Activated naive CD8-positive, alpha-beta T cell (primary cell): ENCODE measurements around the gene MAP6D1.

Experiments used
- H3K27ac Mint-ChIP-seq: one replicate; pipeline ENCODE4 v1.8.0; 2021; ENCODE audit warnings: mixed read lengths
- H3K27me3 Mint-ChIP-seq: one replicate; pipeline ENCODE4 v1.8.0; 2021; ENCODE audit warnings: mixed read lengths
- H3K36me3 Mint-ChIP-seq: one replicate; pipeline ENCODE4 v1.8.0; 2021; ENCODE audit warnings: mixed read lengths
- H3K4me1 Mint-ChIP-seq: one replicate; pipeline ENCODE4 v1.8.0; 2021; ENCODE audit warnings: low read depth, mixed read lengths
- H3K4me3 Mint-ChIP-seq: one replicate; pipeline ENCODE4 v1.8.0; 2021; ENCODE audit warnings: mild to moderate bottlenecking, mixed read lengths
- H3K9me3 Mint-ChIP-seq: one replicate; pipeline ENCODE4 v1.8.0; 2021; ENCODE audit warnings: low read depth, mixed read lengths

Gene MAP6D1

DNA sequence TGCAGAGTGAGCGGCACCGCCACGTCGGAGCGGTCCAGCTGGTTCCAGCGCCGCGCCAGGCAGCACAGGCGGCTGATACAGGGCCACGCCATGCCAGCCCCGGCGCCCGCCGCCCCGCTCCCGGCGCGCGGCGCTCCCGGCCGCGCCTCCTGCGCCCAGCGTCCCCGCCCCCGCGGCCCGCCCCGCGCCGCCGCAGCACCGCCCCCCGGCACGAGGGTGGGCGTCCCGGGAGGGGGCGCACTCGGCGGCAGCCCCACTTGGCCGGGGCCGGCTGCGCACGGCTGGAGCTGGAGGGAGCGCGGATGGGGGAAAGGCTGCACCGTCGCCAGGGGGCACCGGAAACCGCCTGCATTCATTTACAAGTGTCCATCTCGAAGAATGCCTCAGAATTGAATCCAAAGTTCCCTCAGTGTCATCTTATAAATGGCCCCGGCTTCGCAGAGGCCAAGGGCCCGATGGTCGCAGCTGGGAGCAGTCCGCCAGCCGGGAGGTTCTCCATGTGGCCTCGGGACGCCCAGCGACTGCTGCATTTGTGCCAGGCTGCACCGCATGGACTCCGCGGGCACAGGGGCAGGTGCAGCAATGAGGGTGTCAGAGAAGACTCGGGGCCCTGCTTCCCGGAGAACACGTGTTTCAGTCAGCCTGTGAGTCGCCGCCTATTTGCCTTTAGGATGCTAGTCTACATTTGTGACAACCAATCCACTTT is at the start of gene MAP6D1:
Gene MAP6D1 (minus strand): TSS at position 122 of the 706 bp plus-strand sequence. CDS start 30 bp downstream, at position 92.
- Mint-ChIP-seq H3K9me3 (no peaks in the 10 kb centered on the region), H3K4me3 (peak within 1 kb of the TSS; percentile 89), H3K27ac (peak within 1 kb of the TSS; percentile 85), H3K4me1 (peaks cover 16% of the 10 kb centered on the region), H3K36me3 (no peaks in the 10 kb centered on the region), H3K27me3 (no peaks in the 10 kb centered on the region)

DNA sequence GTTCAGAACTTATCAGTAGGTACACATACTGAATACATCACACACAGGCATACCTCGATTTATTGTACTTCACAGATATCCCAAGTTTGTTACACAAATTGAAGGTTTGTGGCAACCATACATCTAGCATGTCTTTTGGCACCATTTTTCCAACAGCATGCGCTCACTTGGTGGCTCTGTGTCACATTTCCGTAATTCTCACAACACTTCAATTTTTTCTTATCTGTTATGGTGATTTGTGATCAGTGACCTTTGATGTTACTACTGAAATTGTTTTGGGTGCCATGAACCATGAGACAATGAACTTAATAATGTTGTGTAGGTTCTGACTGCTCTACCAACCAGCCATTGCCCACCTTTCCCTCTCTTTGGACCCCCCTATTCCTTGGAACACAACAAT is 48.5 kb upstream of the MAP6D1 start:
- no peak overlapping the region for H3K27ac Mint-ChIP-seq
- peaks cover 57% of the 10 kb centered on the region for H3K4me1 Mint-ChIP-seq
- H3K9me3 Mint-ChIP-seq: no peaks in the 10 kb centered on the region
- H3K27me3 Mint-ChIP-seq: no peaks in the 10 kb centered on the region
- H3K36me3 Mint-ChIP-seq: peaks cover 4% of the 10 kb centered on the region
- no peak overlapping the region for H3K4me3 Mint-ChIP-seq

DNA sequence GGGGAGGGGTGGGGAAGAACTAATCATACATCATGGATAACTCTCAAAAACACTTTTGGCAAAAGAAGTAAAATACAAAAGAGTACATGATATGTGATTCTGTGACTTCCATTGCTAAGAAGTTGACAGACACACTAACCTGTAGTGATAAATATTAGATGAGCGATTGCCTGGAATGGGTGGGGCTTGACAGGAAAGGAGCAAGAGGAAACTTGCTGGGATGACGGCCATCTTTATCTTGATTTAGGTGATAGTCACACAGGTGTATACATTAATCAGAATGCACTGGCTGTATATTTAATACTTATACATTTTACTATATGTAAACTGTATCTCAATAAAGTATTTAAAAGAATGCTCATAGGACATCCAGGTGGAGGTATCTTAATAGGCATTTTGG is 46.2 kb upstream of the MAP6D1 start:
- H3K4me3 Mint-ChIP-seq: no peak overlapping the region
- H3K36me3 Mint-ChIP-seq: peaks cover under 1% of the 10 kb centered on the region
- H3K27ac Mint-ChIP-seq: peak overlapping the region; percentile 38
- no peaks in the 10 kb centered on the region for H3K27me3 Mint-ChIP-seq
- no peaks in the 10 kb centered on the region for H3K9me3 Mint-ChIP-seq
- H3K4me1 Mint-ChIP-seq: peaks cover 42% of the 10 kb centered on the region

DNA sequence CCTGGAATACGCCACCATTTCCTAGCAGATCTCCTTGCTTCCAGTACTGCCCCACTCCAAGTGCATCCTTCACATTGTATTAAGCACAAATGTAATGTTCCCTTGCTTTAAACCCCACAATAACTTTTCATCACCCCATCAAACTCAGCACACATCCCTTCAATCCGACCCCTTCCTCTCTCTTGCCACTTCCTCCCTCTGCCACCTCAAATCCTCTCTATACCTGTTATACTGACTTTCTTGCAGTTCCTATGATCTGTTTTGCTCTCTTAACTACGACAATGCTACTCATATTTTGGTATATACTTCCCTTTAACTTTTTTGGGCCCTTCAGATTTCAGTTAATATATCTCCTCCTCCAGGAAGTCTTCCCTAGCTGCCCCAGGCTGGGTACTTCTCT is 45.2 kb upstream of the MAP6D1 start:
- peaks cover 39% of the 10 kb centered on the region for H3K4me1 Mint-ChIP-seq
- no peaks in the 10 kb centered on the region for H3K9me3 Mint-ChIP-seq
- no peaks in the 10 kb centered on the region for H3K27me3 Mint-ChIP-seq
- peak overlapping the region; percentile 48 for H3K27ac Mint-ChIP-seq
- no peaks in the 10 kb centered on the region for H3K36me3 Mint-ChIP-seq
- no peak overlapping the region for H3K4me3 Mint-ChIP-seq

DNA sequence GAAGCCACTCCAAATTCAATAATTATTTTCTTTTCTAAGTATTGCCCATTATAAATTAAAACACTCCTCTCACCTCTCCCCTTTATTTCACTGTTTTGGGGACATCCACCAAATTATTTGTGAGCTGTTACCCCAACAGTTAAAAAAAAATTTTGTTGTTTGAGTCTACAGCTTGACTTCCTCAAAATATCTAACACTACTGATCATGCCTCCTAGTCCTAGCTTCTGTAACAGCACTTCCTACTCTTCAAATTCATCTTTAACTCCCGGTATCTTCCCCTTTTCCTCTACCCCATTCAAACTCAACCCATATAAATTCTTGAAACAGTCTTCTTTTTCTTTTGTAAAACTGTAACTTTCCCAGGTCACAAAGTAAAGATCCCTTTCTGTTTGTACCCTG is 43.4 kb upstream of the MAP6D1 start:
- peaks cover 4% of the 10 kb centered on the region for H3K36me3 Mint-ChIP-seq
- peak overlapping the region; percentile 12 for H3K27ac Mint-ChIP-seq
- no peaks in the 10 kb centered on the region for H3K27me3 Mint-ChIP-seq
- no peaks in the 10 kb centered on the region for H3K9me3 Mint-ChIP-seq
- H3K4me1 Mint-ChIP-seq: peaks cover 32% of the 10 kb centered on the region
- H3K4me3 Mint-ChIP-seq: no peak overlapping the region

DNA sequence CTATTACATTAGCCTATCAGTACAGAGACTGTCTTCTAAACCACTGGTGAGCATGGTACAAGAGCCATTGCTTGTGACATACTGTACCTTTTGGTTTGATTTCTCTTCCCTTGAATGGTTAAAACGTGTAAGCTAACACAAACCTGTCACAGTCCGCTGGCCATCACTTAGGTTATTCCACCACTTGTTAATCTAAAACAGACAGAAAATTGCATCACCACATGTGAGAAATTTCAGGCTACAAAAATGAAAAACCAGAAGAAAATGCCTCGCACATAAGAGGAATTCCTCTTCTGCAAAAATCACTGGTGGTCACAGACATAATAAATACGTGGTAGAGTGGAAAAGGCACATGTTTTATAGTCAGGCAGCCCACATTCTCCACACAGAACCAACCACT is 37.2 kb upstream of the MAP6D1 start:
- H3K4me3 Mint-ChIP-seq: no peak overlapping the region
- no peaks in the 10 kb centered on the region for H3K27me3 Mint-ChIP-seq
- H3K4me1 Mint-ChIP-seq: no peaks in the 10 kb centered on the region
- H3K9me3 Mint-ChIP-seq: no peaks in the 10 kb centered on the region
- peaks cover 15% of the 10 kb centered on the region for H3K36me3 Mint-ChIP-seq
- H3K27ac Mint-ChIP-seq: no peak overlapping the region

DNA sequence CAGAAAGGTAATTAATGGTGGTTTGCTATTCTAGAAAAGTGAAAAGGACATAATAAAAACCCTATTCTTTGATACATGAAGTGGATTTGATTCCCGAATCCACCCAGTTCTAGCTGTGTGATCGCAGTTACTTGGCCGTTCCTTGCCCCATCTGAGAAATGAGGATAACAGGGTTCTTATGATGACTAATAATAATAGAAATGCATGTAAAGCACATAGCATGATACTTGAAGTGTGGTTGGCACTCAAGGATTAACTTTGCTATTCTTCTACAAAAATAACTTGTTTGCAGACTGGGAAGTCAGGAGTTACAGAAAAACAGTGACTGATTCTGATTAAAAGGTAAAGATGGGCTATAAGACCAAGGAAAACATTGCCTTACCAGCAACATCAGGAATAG is 32.5 kb upstream of the MAP6D1 start:
- Mint-ChIP-seq H3K27me3 (no peaks in the 10 kb centered on the region), H3K27ac (no peak overlapping the region), H3K36me3 (peaks cover 14% of the 10 kb centered on the region), H3K9me3 (no peaks in the 10 kb centered on the region), H3K4me1 (peaks cover 6% of the 10 kb centered on the region), H3K4me3 (no peak overlapping the region)

DNA sequence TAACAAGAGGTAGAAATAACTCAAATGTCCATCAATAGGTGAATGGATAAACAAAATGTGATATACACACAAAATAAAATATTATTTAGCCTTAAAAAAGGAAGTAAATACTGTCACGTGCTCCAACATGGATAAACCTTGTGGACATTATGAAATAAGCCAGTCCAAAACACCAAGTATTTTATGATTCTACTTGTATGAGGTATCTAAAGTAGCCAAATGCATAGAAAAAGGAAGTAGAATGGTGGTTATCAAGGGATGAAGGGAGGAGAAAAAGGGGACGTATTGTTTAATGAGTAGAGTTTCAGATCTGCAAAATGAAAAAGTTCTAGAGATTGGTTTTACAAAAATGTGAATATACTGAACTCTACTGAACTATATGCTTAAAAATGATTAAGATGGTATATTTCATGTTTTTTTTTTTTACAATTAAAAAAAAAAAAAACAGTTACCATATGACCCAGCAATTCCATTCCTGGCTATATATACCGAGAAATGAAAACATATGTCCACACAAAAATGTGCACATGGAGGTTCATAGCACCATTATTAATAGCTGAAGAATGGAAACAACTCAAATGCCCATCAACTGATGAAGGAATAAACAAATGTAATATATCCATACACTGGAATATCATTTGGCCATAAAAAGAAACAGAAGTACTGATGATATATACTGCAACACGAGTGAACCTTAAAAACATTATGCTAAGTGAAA is 29.1 kb upstream of the MAP6D1 start:
- no peaks in the 10 kb centered on the region for H3K27me3 Mint-ChIP-seq
- no peaks in the 10 kb centered on the region for H3K9me3 Mint-ChIP-seq
- H3K4me1 Mint-ChIP-seq: peaks cover 6% of the 10 kb centered on the region
- no peak overlapping the region for H3K4me3 Mint-ChIP-seq
- H3K27ac Mint-ChIP-seq: no peak overlapping the region
- peaks cover 8% of the 10 kb centered on the region for H3K36me3 Mint-ChIP-seq

DNA sequence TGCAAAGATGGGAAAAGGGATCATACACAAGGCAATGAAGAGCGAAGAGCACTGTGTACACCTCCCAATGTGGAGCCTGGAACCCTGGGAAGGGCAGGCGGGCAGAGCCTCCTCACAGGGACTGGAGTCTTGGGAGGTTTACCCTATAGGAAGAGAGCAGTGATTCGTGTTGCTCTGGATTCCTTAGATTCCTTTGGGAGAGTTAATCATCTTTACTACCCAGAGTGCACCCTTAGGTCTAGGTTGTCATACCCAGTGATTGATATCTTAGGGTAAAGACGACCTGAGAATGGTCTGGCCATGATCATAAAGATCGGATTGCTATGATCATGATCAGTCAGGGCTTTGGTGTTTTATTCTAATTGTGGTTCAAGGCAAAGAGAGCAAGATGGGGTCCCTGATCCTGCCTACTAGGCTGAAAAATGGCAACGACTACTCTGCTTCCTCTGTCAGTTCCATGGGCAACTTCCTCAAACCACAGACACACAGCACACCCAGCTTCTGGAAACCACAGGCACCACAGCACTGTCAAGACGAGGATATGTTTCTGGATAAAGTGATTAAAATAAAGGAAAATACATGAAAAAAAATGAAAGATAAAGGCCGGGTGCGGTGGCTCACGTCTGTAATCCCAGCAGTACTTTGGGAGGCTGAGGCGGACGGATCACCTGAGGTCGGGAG is 20.4 kb upstream of the MAP6D1 start:
- H3K27ac Mint-ChIP-seq: no peak overlapping the region
- H3K36me3 Mint-ChIP-seq: peaks cover 10% of the 10 kb centered on the region
- peaks cover 11% of the 10 kb centered on the region for H3K4me1 Mint-ChIP-seq
- no peaks in the 10 kb centered on the region for H3K27me3 Mint-ChIP-seq
- no peak overlapping the region for H3K4me3 Mint-ChIP-seq
- H3K9me3 Mint-ChIP-seq: no peaks in the 10 kb centered on the region

DNA sequence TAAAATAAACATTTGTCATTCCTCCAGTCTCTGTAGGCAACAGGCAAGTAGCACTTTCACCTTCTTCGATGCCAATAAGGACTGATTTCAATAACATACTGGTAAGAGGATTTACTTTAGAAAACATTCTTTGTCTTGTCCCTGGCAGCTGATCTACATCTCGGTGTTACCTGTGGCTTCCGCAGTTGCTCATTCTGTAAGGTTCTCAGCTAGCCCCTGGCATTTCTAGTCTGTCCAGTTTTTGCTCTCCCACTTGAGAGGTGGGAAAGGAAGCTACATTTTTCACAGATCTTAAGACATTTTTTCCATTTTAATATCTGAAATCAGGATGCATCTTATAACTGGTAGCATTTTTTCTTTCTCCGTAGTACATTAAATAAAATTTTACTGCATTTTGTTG is 19.7 kb upstream of the MAP6D1 start:
- no peak overlapping the region for H3K27ac Mint-ChIP-seq

DNA sequence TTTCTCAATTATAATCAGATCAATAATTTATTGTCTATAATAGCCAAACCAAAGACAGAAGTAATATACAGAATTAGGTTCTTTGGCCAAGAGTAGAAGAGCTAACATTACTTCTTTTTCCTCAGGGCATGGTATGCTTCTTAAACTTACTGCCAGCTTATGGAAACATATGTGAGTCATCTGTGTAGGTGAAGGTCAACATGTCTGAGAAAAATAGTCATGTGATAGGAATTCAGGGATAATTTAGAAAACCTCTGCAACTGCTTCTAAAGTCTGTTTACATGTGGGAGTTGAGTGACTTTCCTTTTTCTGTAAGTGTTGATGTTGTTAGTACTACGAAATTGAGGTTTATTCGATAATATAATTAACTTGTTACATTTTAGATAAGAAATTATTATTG is 19.2 kb upstream of the MAP6D1 start:
- Mint-ChIP-seq H3K27me3 (no peaks in the 10 kb centered on the region), H3K9me3 (no peaks in the 10 kb centered on the region), H3K27ac (peak overlapping the region; percentile 22)

More for the DNA sequence above, 19.7 kb upstream of the MAP6D1 start:
- H3K27me3 Mint-ChIP-seq: no peaks in the 10 kb centered on the region
- H3K4me1 Mint-ChIP-seq: peaks cover 11% of the 10 kb centered on the region
- no peaks in the 10 kb centered on the region for H3K9me3 Mint-ChIP-seq
- H3K36me3 Mint-ChIP-seq: peaks cover 11% of the 10 kb centered on the region
- H3K4me3 Mint-ChIP-seq: no peak overlapping the region

DNA sequence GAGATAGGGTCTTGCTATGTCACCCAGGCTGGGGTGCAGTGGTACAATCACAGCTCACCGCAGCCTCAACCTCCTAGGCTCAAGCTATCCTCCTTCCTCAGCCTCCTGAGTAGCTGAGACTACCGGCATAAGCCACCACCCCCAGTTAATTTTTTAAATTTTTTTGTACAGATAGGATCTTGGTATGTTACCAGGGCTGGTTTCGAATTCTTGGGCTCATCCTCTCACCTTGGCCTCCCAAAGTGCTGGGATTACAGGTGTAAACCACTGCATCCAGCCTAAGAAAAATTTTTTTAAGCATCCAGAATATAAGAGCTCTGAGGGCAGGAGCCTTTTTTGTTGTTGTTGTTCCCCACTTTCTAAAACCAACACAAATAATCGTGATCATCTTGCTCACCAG is 14.4 kb upstream of the MAP6D1 start:
- Mint-ChIP-seq H3K36me3 (peaks cover 10% of the 10 kb centered on the region), H3K27ac (no peak overlapping the region)

More for the DNA sequence above, 19.2 kb upstream of the MAP6D1 start:
- Mint-ChIP-seq H3K36me3 (peaks cover 14% of the 10 kb centered on the region), H3K4me3 (no peak overlapping the region), H3K4me1 (peaks cover 11% of the 10 kb centered on the region)

DNA sequence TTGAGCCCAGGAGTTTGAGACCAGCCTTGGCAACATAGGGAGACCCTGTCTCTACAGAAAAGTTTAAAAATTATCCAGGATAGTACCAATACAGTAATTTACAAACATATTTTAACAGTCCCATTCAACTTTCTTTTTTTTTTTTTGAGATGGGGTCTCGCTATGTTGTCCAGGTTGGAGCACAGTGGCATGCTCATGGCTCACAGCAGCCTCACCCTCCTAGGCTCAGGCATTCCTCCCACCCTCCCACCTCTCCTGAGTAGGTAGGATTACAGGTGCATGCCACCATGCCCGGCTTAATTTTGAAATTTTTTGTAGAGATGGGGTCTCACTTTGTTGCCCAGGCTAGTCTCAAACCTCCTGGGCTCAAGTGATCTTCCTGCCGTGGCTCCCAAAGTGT is 12.5 kb upstream of the MAP6D1 start:
- Mint-ChIP-seq H3K36me3 (peaks cover 10% of the 10 kb centered on the region), H3K9me3 (no peaks in the 10 kb centered on the region), H3K4me1 (no peaks in the 10 kb centered on the region), H3K27ac (no peak overlapping the region), H3K27me3 (no peaks in the 10 kb centered on the region), H3K4me3 (no peak overlapping the region)

More for the DNA sequence above, 14.4 kb upstream of the MAP6D1 start:
- no peak overlapping the region for H3K4me3 Mint-ChIP-seq
- H3K4me1 Mint-ChIP-seq: peaks cover 5% of the 10 kb centered on the region
- H3K27me3 Mint-ChIP-seq: no peaks in the 10 kb centered on the region
- H3K9me3 Mint-ChIP-seq: no peaks in the 10 kb centered on the region

DNA sequence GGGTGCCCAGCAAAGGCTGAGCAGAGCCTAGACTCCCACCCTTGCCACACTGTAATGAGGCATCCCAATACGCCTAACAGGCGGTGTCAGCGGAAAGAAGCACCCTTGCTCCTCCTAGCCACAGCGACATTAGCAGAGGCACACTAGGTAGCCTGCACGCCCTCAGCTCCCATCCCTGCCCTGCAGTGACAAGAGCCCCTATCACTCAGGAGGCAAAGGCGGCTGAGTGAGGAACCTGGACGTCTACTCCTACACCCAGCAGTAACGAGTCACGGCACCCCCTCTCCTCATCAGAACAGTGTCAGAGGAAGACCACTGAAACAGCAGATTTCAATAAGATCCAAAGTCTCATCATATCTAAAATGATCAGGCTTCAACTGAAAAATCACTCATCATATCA is 12.0 kb upstream of the MAP6D1 start:
- Mint-ChIP-seq H3K9me3 (no peaks in the 10 kb centered on the region), H3K27me3 (no peaks in the 10 kb centered on the region), H3K27ac (no peak overlapping the region), H3K4me3 (no peak overlapping the region), H3K4me1 (no peaks in the 10 kb centered on the region), H3K36me3 (peaks cover 10% of the 10 kb centered on the region)

DNA sequence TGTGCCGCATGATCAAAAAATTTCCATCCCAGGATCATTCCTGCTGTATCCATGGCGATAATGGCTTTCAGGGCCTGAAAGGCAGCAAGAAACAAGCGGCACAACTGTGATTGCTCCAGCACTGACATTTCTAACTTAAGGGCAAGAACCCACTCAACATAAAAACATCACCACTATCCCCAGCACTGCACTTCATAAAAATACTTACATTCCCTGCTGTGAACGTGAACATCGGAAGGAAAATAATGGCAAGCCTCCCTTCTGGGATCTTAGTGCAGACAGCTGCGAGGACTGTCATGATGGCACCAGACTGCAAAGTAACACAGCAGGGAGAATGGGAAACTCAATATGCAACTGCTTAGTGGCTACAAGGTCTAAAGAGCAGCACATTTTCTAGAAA is 8.1 kb upstream of the MAP6D1 start:
- Mint-ChIP-seq H3K27ac (no peak overlapping the region), H3K36me3 (peaks cover 2% of the 10 kb centered on the region), H3K4me1 (no peaks in the 10 kb centered on the region), H3K9me3 (no peaks in the 10 kb centered on the region), H3K4me3 (no peak overlapping the region), H3K27me3 (no peaks in the 10 kb centered on the region)
